Neural progenitor cell (in vitro differentiated cells): ENCODE measurements around the gene ZNF652. TPM values are rescaled to one million over a fixed set of nuclear protein-coding genes. Genes with fewer than 3 reads are reported as not detected.

Experiments used
- DNase-seq: peaks from one replicate; pipeline ENCODE4 v3.0.0-alpha.2; 2016; ENCODE audit warnings: low spot score
- H2AFZ ChIP-seq: fragments of 200-600 bp; sonication (generic); replicated peaks from 2 replicates; pipeline ENCODE4 v1.6.1; 2016; ENCODE audit warnings: antibody characterized with exemption
- H3F3A ChIP-seq: fragments of 200-600 bp; sonication (generic); 2 replicates; pipeline ENCODE4 v1.6.1; 2016; ENCODE audit warnings: antibody characterized with exemption, low read depth
- H3K27ac ChIP-seq: fragments of 200-600 bp; sonication (generic); 2 replicates; pipeline ENCODE4 v1.5.1; 2016; ENCODE audit warnings: mild to moderate bottlenecking
- H3K27me3 ChIP-seq: fragments of 200-600 bp; sonication (generic); 2 replicates; pipeline ENCODE4 v1.6.1; 2016; ENCODE audit warnings: mild to moderate bottlenecking, moderate library complexity
- H3K36me3 ChIP-seq: fragments of 200-600 bp; sonication (generic); 2 replicates; pipeline ENCODE4 v1.5.1; 2016
- H3K4me1 ChIP-seq: fragments of 200-600 bp; sonication (generic); 2 replicates; pipeline ENCODE4 v1.6.1; 2016; ENCODE audit warnings: mixed run types
- H3K4me2 ChIP-seq: fragments of 200-600 bp; sonication (generic); 2 replicates; pipeline ENCODE4 v1.6.1; 2016
- H3K4me3 ChIP-seq: fragments of 200-600 bp; sonication (generic); 2 replicates; pipeline ENCODE4 v1.5.1; 2016
- H3K79me2 ChIP-seq: fragments of 200-600 bp; sonication (generic); 2 replicates; pipeline ENCODE4 v1.6.1; 2016; ENCODE audit warnings: low read depth
- H3K9ac ChIP-seq: fragments of 200-600 bp; sonication (generic); 2 replicates; pipeline ENCODE4 v1.6.1; 2016
- H3K9me3 ChIP-seq: fragments of 200-600 bp; sonication (generic); 2 replicates; pipeline ENCODE4 v1.5.1; 2016; ENCODE audit warnings: low read depth
- H4K20me1 ChIP-seq: fragments of 200-600 bp; sonication (generic); 2 replicates; pipeline ENCODE4 v1.6.1; 2016; ENCODE audit warnings: low read depth
- H3K27ac Mint-ChIP-seq: 3 replicates; pipeline ENCODE4 v1.8.0; 2021; ENCODE audit warnings: mixed read lengths
- H3K27me3 Mint-ChIP-seq: 2 replicates; pipeline ENCODE4 v1.8.0; 2022; ENCODE audit warnings: low read depth, mild to moderate bottlenecking, inconsistent platforms, moderate library complexity, mixed read lengths; ENCODE audit not compliant: insufficient read depth
- H3K36me3 Mint-ChIP-seq: 3 replicates; pipeline ENCODE4 v1.8.0; 2021; ENCODE audit warnings: mixed read lengths
- H3K4me1 Mint-ChIP-seq: 3 replicates; pipeline ENCODE4 v1.8.0; 2021; ENCODE audit warnings: mixed read lengths
- H3K4me3 Mint-ChIP-seq: 3 replicates; pipeline ENCODE4 v1.8.0; 2021; ENCODE audit warnings: mild to moderate bottlenecking, moderate library complexity, mixed read lengths
- H3K9me3 Mint-ChIP-seq: 3 replicates; pipeline ENCODE4 v1.8.0; 2020; ENCODE audit warnings: mixed read lengths
- EZH2 ChIP-seq: fragments of 200-600 bp; sonication (generic); IDR thresholded peaks from 2 replicates; pipeline ENCODE4 v1.6.1; 2017; ENCODE audit warnings: antibody characterized with exemption, mild to moderate bottlenecking, moderate library complexity
- EZH2phosphoT487 ChIP-seq: fragments of 200-600 bp; sonication (generic); IDR thresholded peaks from 2 replicates; pipeline ENCODE4 v1.6.1; 2017; ENCODE audit warnings: antibody characterized with exemption
- total RNA-seq: library from RNA; depleted of rRNA; stranded (reverse); fragments of >200 nt; gene quantifications from 2 replicates; pipeline ENCODE4 v1.2.3, GENCODE V29; 2015; ENCODE audit warnings: low replicate concordance
- TF ChIP-seq, protein P1 (sequence below): fragments of 200-600 bp; sonication (generic); IDR thresholded peaks from 2 replicates; pipeline ENCODE4 v1.5.1; 2017; ENCODE audit warnings: antibody characterized with exemption, mild to moderate bottlenecking

ZNF652 gene
- total RNA-seq, 1 donor from 2014 or later, result 55.7 TPM

- H3K4me2 ChIP-seq, result no peak overlapping the region
- no peaks in the 10 kb centered on the region for H3K79me2 ChIP-seq
- H3K9me3 Mint-ChIP-seq, result no peaks in the 10 kb centered on the region
- no peaks in the 10 kb centered on the region for H3F3A ChIP-seq
- H3K36me3 ChIP-seq, result no peaks in the 10 kb centered on the region
- peaks cover 12% of the 10 kb centered on the region for H3K27me3 Mint-ChIP-seq
- TF ChIP-seq EZH2, result no peak
- TF ChIP-seq, protein P1, sequence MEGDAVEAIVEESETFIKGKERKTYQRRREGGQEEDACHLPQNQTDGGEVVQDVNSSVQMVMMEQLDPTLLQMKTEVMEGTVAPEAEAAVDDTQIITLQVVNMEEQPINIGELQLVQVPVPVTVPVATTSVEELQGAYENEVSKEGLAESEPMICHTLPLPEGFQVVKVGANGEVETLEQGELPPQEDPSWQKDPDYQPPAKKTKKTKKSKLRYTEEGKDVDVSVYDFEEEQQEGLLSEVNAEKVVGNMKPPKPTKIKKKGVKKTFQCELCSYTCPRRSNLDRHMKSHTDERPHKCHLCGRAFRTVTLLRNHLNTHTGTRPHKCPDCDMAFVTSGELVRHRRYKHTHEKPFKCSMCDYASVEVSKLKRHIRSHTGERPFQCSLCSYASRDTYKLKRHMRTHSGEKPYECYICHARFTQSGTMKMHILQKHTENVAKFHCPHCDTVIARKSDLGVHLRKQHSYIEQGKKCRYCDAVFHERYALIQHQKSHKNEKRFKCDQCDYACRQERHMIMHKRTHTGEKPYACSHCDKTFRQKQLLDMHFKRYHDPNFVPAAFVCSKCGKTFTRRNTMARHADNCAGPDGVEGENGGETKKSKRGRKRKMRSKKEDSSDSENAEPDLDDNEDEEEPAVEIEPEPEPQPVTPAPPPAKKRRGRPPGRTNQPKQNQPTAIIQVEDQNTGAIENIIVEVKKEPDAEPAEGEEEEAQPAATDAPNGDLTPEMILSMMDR, result no peak
- no peak overlapping the region for H3K27ac ChIP-seq
- no peaks in the 10 kb centered on the region for H3K4me1 ChIP-seq
- no peak overlapping the region for H3K9ac ChIP-seq
- no peaks in the 10 kb centered on the region for H3K36me3 Mint-ChIP-seq
- H3K4me1 Mint-ChIP-seq, result peaks cover 9% of the 10 kb centered on the region
- no peak for DNase-seq
- H2AFZ ChIP-seq, result peak overlapping the region; percentile 2
- no peaks in the 10 kb centered on the region for H3K27me3 ChIP-seq
- no peak overlapping the region for H3K27ac Mint-ChIP-seq
- H3K4me3 Mint-ChIP-seq, result no peak overlapping the region
- H4K20me1 ChIP-seq, result no peaks in the 10 kb centered on the region
- no peak overlapping the region for H3K4me3 ChIP-seq
- H3K9me3 ChIP-seq, result no peaks in the 10 kb centered on the region
These were observed 25.6 kb upstream of the ZNF652 start for GRCh38 chr17:49387498-49388289.

DNA sequence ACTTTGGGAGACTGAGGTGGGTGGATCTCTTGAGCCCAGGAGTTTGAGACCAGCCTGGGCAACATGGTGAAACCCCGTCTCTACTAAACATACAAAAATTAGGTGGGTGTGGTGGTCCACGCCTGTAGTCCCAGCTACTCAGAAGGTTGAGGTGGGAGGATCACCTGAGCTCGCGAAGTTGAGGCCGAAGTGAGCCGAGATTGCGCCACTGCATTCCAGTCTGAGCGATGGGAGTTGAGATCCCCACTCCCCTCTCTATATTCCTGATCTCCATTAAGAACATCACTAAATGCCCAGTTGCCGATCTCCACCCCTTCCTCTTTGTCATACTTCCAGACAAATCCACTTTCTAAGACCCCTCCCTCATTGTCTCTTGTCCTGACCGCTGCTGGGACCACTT lies 24.3 kb upstream of the ZNF652 start:
- Histone ChIP-seq H3K4me1 (no peaks in the 10 kb centered on the region), H3K79me2 (no peaks in the 10 kb centered on the region), H2AFZ (no peak overlapping the region), H3K27me3 (no peaks in the 10 kb centered on the region), H3K9ac (no peak overlapping the region), H4K20me1 (no peaks in the 10 kb centered on the region), H3K36me3 (no peaks in the 10 kb centered on the region), H3K4me3 (no peak overlapping the region), H3K9me3 (no peaks in the 10 kb centered on the region), H3K27ac (no peak overlapping the region), H3K4me2 (no peak overlapping the region), H3F3A (no peaks in the 10 kb centered on the region)
- TF ChIP-seq, protein P1, result no peak
- TF ChIP-seq EZH2, result no peak
- TF ChIP-seq EZH2phosphoT487, result no peak
- Mint-ChIP-seq H3K27me3 (peaks cover 12% of the 10 kb centered on the region), H3K9me3 (no peaks in the 10 kb centered on the region), H3K36me3 (no peaks in the 10 kb centered on the region), H3K4me1 (peaks cover 9% of the 10 kb centered on the region), H3K4me3 (no peak overlapping the region), H3K27ac (no peak overlapping the region)
- DNase-seq, result no peak

GRCh38 chr17:49384951-49385350 lies 22.9 kb upstream of the ZNF652 start:
- Mint-ChIP-seq H3K27me3 (peaks cover 16% of the 10 kb centered on the region), H3K9me3 (no peaks in the 10 kb centered on the region)

More at GRCh38 chr17:49384951-49385350, 22.9 kb upstream of the ZNF652 start:
- TF ChIP-seq EZH2phosphoT487 (no peak), EZH2 (no peak)
- TF ChIP-seq, protein P1, result no peak
- Histone ChIP-seq H3K9ac (no peak overlapping the region), H2AFZ (no peak overlapping the region), H3K27me3 (no peaks in the 10 kb centered on the region), H3K4me2 (no peak overlapping the region), H3F3A (no peaks in the 10 kb centered on the region), H4K20me1 (no peaks in the 10 kb centered on the region), H3K9me3 (no peaks in the 10 kb centered on the region), H3K4me1 (no peaks in the 10 kb centered on the region), H3K27ac (no peak overlapping the region), H3K36me3 (no peaks in the 10 kb centered on the region), H3K4me3 (no peak overlapping the region), H3K79me2 (no peaks in the 10 kb centered on the region)
- DNase-seq, result no peak
- Mint-ChIP-seq H3K27ac (no peak overlapping the region), H3K36me3 (no peaks in the 10 kb centered on the region), H3K4me1 (peaks cover 3% of the 10 kb centered on the region), H3K4me3 (no peak overlapping the region)
